Adrenal gland (tissue), 12 donors: Measurements from ENCODE around the gene SRP68. TPM values are rescaled to one million over a fixed set of nuclear protein-coding genes. Genes with fewer than 3 reads are reported as not detected.

Source experiments
- DNase-seq, 7 donors: peaks; one replicate each; pipeline ENCODE4 v3.0.0-alpha.2; 2019 to 2020
- H3K27ac ChIP-seq, 5 donors: fragments of 200-600 bp; sonication (generic) in 4 of 5; 1 replicate in 3 of 5; 2 replicates in 2 of 5; pipeline versions ENCODE4 v1.5.1 to v1.8.0; 2016 to 2020; ENCODE audit warnings: mild to moderate bottlenecking in 1 of 5
- H3K27me3 ChIP-seq: fragments of 200-600 bp; 2 replicates; pipeline ENCODE4 v1.8.0; 2021
- H3K36me3 ChIP-seq, 2 donors: fragments of 200-600 bp; replicated peaks in 1 of 2; 1 replicate in 1 of 2; 2 replicates in 1 of 2; pipeline versions ENCODE4 v1.5.1 to v1.8.0; 2018 to 2022
- H3K4me1 ChIP-seq, 2 donors: fragments of 200-600 bp; replicated peaks in 1 of 2; 1 replicate in 1 of 2; 2 replicates in 1 of 2; pipeline versions ENCODE4 v1.5.1 to v1.8.0; 2018 to 2021
- H3K4me3 ChIP-seq, 4 donors: fragments of 200-600 bp; sonication (generic) in 3 of 4; one replicate each; pipeline ENCODE4 v1.5.1; 2016 to 2018
- H3K9me3 ChIP-seq, 3 donors: fragments of 200-600 bp; sonication (generic) in 1 of 3; replicated peaks in 1 of 3; 1 replicate in 2 of 3; 2 replicates in 1 of 3; pipeline versions ENCODE4 v1.5.1 to v1.8.0; 2016 to 2021
- CTCF ChIP-seq, 6 experiments: fragments of 450-650 bp in 4 of 6; fragments of 200-600 bp in 2 of 6; sonication (generic) in 1 of 6; IDR thresholded peaks; 1 replicate in 5 of 6; 2 replicates in 1 of 6; pipeline versions ENCODE4 v1.5.1 to v1.8.0; 2016 to 2021; ENCODE audit warnings: antibody characterized with exemption in 6 of 6, mild to moderate bottlenecking in 2 of 6, moderate library complexity in 1 of 6
- POLR2A ChIP-seq, 2 donors: fragments of 450-650 bp; IDR thresholded peaks; one replicate each; pipeline ENCODE4 v1.6.1; 2017; ENCODE audit warnings: antibody characterized with exemption in 2 of 2, mild to moderate bottlenecking in 2 of 2, moderate library complexity in 1 of 2
- WGBS, 4 donors: extraction: QIAGEN DNeasy Blood & Tissue Kit in 2 of 4; methylation state at CpG; one replicate each; pipeline versions ENCODE4 v1.1.5 to v1.1.7; 2013 to 2017; 5-methylcytosine and 5-hydroxymethylcytosine counted together
- intact Hi-C, 2 donors: fragments of 100-400 bp; cut with DNase I; formaldehyde crosslinking; loops; one replicate each; pipeline versions ENCODE4 v1.14.1 to v1.15.0; 2022 to 2023
- polyA plus RNA-seq, 3 donors: library from polyadenylated mRNA; stranded (reverse); fragments of 200-250 nt in 2 of 3; fragments of 350-450 nt in 1 of 3; fragmentation: Illumina TruSeq in 1 of 3; extraction: RNeasy Lipid Tissue Mini Kit (QIAGEN cat#74804) in 1 of 3; gene quantifications; one replicate each; pipeline ENCODE4 v1.2.3, GENCODE V29; 2013 to 2014
- total RNA-seq, 9 donors: library from RNA; depleted of rRNA in 4 of 9; stranded (reverse); fragments of >200 nt in 4 of 9; fragments of 120-200 nt in 1 of 9; fragmentation: NEBNext Ultra II Directional in 1 of 9; extraction: Animal tissue kit (Norgen Biotek cat#: 25700) in 1 of 9; gene quantifications; one replicate each; pipeline versions ENCODE4 v1.1.0 to v1.2.4, GENCODE V29; 2013 to 2023
- donor health status: healthy with polysubstance abuse.
- donor health status: Bipolar disorder and iron deficiency.
- donor health status: DM: yes; HTN: yes; CAD: no.
- donor health status: DM: no; HTN: no; CAD: no.
- donor health status: DM: no; HTN: no; CAD: no.
- donor health status: DM: yes; HTN: yes; CAD: no.

The SRP68 gene
- total and polyA plus RNA-seq, 12 donors: 20.3 to 129 (median 41.1) TPM

- DNase-seq: no peak
- WGBS, 4 donors: 95 to 97% (median 96%) methylated on average over 3 to 6 of the region's 6 CpGs
- Histone ChIP-seq H3K27me3 (no peaks in the 10 kb centered on the region), H3K27ac (no peak overlapping the region), H3K4me3 (no peak overlapping the region), H3K4me1 (peaks cover 7 to 27% of the 10 kb centered on the region in 2 donors), H3K9me3 (no peaks in the 10 kb centered on the region), H3K36me3 (no peaks in the 10 kb centered on the region)
- TF ChIP-seq CTCF (IDR thresholded peaks at IDR 0.05) (no peak), POLR2A (IDR thresholded peaks at IDR 0.05) (no peak)
- intact Hi-C loops: no loop called here
These were observed 39.2 kb downstream of the SRP68 start for GRCh38 chr17:76033139-76033538.

- TF ChIP-seq POLR2A (IDR thresholded peaks at IDR 0.05) (no peak), CTCF (IDR thresholded peaks at IDR 0.05) (peak in 2 of 6 experiments; percentile 9 to 10)
- DNase-seq: peak in 1 of 7 donors; percentile 52
- Histone ChIP-seq H3K36me3 (no peaks in the 10 kb centered on the region), H3K4me1 (peaks cover 7 to 27% of the 10 kb centered on the region in 2 donors), H3K9me3 (no peaks in the 10 kb centered on the region), H3K27me3 (no peaks in the 10 kb centered on the region), H3K4me3 (no peak overlapping the region), H3K27ac (no peak overlapping the region)
- 50 to 78% (median 65%) methylated on average over 5 of the region's 5 CpGs for WGBS, 4 donors
- intact Hi-C loops: no loop called here
These were observed 39.6 kb downstream of the SRP68 start for GRCh38 chr17:76032780-76033108.

- TF ChIP-seq POLR2A (IDR thresholded peaks at IDR 0.05): no peak
- TF ChIP-seq CTCF (IDR thresholded peaks at IDR 0.05): peak in 1 of 6 experiments; percentile 31
- peaks cover 7 to 27% of the 10 kb centered on the region in 2 donors for H3K4me1 ChIP-seq
These were observed 40.1 kb downstream of the SRP68 start for GRCh38 chr17:76032073-76032779.

GRCh38 chr17:76027159-76027839 is 45.0 kb downstream of the SRP68 start, which contains the start of gene EVPL:
TSS of gene EVPL (minus strand) at chr17:76027306. CDS start at chr17:76027198, 108 bp downstream.
- no peak within 1 kb of the TSS for H3K4me3 ChIP-seq
- no peak for TF ChIP-seq CTCF (IDR thresholded peaks at IDR 0.05)
- no peak for TF ChIP-seq POLR2A (IDR thresholded peaks at IDR 0.05)

More at GRCh38 chr17:76032073-76032779, 40.1 kb downstream of the SRP68 start:
- WGBS, 4 donors: 73 to 86% (median 80%) methylated on average over 7 to 20 of the region's 20 CpGs
- intact Hi-C loops: no loop called here
- Histone ChIP-seq H3K9me3 (no peaks in the 10 kb centered on the region), H3K27ac (no peak overlapping the region), H3K27me3 (no peaks in the 10 kb centered on the region), H3K4me3 (no peak overlapping the region), H3K36me3 (no peaks in the 10 kb centered on the region)
- no peak for DNase-seq

More at GRCh38 chr17:76027159-76027839, 45.0 kb downstream of the SRP68 start, which contains the start of gene EVPL:
- H3K4me1 ChIP-seq: peaks cover under 1 to 11% of the 10 kb centered on the region in 2 donors
- no peaks in the 10 kb centered on the region for H3K27me3 ChIP-seq
- no peak for DNase-seq
- no peaks in the 10 kb centered on the region for H3K36me3 ChIP-seq
- H3K27ac ChIP-seq: no peak within 1 kb of the TSS
- WGBS, 4 donors: 80 to 90% (median 86%) methylated on average over 7 to 24 of the region's 24 CpGs
- no peaks in the 10 kb centered on the region for H3K9me3 ChIP-seq
- intact Hi-C loops: no loop called here
